Stimulated activated memory B cell treated with anti-CD40 and anti-IgM and Interleukin-4, amounts not matched to agents 10 μg/mL and 1 μg/mL and 100 μg/mL, for 72 hours (primary cell): ENCODE data around the gene ATXN7L1.

Source experiments
- ATAC-seq: fragments of 150-1000 bp; cut with Tn5 transposase; 2 replicates; pipeline ENCODE4 v1.10.0; 2021
- H3K27ac Mint-ChIP-seq: one replicate; pipeline ENCODE4 v1.8.0; 2022; ENCODE audit warnings: mild to moderate bottlenecking, mixed read lengths
- H3K27me3 Mint-ChIP-seq: one replicate; pipeline ENCODE4 v1.8.0; 2022; ENCODE audit warnings: mixed read lengths
- H3K36me3 Mint-ChIP-seq: one replicate; pipeline ENCODE4 v1.8.0; 2022; ENCODE audit warnings: mixed read lengths
- H3K4me1 Mint-ChIP-seq: one replicate; pipeline ENCODE4 v1.8.0; 2022; ENCODE audit warnings: mixed read lengths
- H3K4me3 Mint-ChIP-seq: one replicate; pipeline ENCODE4 v1.8.0; 2022; ENCODE audit warnings: mild to moderate bottlenecking, moderate library complexity, mixed read lengths
- H3K9me3 Mint-ChIP-seq: one replicate; pipeline ENCODE4 v1.8.0; 2022; ENCODE audit warnings: mixed read lengths

Gene ATXN7L1

DNA sequence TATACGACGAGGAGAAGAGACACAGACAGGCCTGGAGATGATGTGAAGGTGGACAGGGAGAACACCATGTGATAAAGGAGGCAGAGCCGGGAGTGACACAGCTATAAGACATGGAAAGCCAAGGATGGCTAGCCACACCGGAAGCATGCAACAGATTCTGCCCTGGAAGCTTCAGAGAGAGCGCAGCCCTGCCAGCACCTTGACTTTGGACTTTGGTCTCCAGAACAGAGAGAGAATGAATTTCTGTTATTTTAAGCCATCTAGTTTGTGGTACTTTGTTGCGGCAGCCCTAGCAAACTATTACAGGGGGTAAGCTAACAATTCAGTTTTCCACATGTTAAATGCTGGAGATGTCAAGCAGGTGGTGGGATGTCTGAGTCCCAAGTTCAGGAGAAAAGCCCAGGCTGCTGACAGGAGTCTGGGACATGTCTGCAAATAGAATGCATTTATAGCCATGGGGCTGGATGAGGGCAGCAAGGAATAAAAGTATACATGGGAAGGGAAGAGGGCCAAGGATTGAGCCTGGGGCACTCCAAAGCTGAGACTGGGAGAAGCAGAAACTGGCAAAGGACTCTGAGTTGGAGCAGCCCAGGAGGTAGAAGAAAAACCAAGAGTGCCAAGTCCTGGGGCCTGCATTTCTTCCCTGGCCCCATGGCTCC lies 65.1 kb downstream of the ATXN7L1 start:
- Mint-ChIP-seq H3K36me3 (no peaks in the 10 kb centered on the region), H3K4me3 (no peak overlapping the region), H3K27ac (peak overlapping the region; percentile 20), H3K9me3 (no peaks in the 10 kb centered on the region), H3K27me3 (peaks cover 10% of the 10 kb centered on the region), H3K4me1 (peaks cover 44% of the 10 kb centered on the region)
- no peak for ATAC-seq

DNA sequence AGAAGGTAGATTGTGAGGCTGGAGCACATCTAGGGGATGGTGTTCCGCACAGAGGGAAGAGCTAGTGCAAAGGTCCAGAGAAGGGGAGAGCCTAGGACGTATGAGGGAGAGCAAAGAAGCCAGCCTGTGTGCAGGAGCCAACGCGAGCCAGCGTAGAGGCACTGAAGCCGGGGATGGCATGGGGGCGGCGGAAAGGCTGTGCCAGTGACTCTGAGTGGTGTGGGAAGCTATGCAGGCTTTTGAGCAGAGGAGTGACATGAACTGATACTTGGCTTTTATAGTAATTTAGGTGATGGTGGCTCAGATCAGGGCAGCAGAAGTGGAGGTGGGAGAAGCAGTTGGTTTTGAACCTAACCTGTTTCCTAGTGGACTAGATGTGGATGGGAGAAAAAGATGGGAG lies 65.8 kb downstream of the ATXN7L1 start:
- no peak for ATAC-seq
- H3K27me3 Mint-ChIP-seq: peaks cover 10% of the 10 kb centered on the region
- H3K9me3 Mint-ChIP-seq: no peaks in the 10 kb centered on the region
- peak overlapping the region; percentile 29 for H3K27ac Mint-ChIP-seq
- H3K4me3 Mint-ChIP-seq: no peak overlapping the region
- H3K4me1 Mint-ChIP-seq: peaks cover 44% of the 10 kb centered on the region
- H3K36me3 Mint-ChIP-seq: no peaks in the 10 kb centered on the region

DNA sequence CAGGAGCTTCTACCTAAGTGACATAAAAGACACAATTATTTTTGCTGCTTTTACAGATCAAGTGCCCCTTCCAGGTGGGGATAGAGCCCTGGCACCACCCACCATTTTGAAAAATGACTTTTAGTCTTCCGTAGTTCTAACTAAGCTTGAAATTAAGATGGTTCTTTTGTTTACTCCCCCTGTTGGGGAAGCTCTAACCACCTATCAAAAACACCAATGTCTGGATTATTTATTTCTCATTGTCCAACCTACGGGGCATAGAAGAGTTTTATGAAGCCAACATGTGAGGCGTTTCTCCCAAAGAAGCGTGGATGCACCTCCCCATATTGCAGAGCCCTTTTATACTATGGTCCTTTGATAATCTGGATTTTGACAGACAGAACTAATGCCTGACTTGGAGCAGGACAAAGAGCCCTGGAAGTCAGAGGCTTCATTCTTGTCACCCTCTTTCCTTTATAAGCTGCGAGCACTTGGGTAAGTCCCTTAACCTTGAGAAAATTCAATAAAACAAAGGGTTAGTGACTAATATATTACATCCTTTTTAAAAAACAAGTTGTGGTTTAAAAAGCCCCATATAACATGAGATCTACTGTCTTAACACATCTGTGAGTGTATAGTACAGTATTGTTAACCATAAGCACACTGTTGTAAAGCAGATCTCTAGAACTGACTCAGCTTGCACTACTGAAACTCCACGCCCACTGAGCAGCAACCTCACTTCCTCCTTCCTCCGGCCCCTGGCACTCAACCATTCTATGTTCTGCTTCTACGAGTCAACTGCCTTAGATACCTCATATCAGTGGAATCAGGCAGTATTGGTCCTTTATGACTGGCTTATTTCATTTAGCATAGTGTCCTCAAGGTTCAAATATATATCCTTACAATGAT lies 67.5 kb downstream of the ATXN7L1 start:
- Mint-ChIP-seq H3K27ac (peak overlapping the region; percentile 15), H3K4me1 (peaks cover 44% of the 10 kb centered on the region), H3K36me3 (no peaks in the 10 kb centered on the region), H3K4me3 (no peak overlapping the region), H3K9me3 (no peaks in the 10 kb centered on the region), H3K27me3 (peaks cover 7% of the 10 kb centered on the region)
- peak; percentile 98 for ATAC-seq

DNA sequence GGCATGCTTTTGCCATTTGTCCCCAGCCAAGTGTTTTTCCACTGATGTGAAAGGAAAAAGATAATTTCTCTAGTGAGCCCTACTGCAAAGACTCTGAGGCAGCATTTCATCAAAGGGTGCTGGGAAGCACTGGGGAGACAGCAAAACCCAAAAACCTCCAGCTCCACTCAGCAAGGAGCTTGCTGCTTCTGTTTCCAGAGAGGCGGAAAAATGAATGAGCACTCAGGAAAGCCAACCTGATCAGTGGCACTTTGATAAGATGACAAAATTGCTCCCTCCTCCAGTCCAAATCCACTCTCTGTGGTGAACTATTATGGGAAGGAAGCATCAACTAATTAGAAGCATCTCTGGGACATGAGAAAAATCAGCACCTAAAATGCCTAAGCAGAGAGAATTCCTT lies 68.2 kb downstream of the ATXN7L1 start:
- Mint-ChIP-seq H3K27me3 (no peaks in the 10 kb centered on the region), H3K27ac (peak overlapping the region; percentile 15), H3K4me3 (no peak overlapping the region), H3K36me3 (no peaks in the 10 kb centered on the region), H3K9me3 (no peaks in the 10 kb centered on the region), H3K4me1 (peaks cover 44% of the 10 kb centered on the region)
- ATAC-seq: no peak

DNA sequence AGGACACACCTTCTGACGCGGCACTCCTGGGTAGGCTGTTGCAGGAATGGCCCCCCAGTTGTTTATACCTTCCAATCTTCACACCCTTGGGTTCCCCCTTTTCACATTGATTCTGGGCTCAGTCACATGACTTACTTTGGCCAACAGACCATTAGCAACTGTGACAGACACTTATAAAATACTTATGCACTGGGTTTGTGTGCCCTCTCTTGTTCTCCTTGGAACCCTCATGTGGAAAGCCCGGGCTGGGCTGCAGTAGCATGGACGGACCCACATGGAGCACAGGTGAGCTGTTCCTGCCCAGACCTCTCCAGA lies 69.0 kb downstream of the ATXN7L1 start:
- H3K9me3 Mint-ChIP-seq: no peaks in the 10 kb centered on the region
- no peak for ATAC-seq
- H3K27me3 Mint-ChIP-seq: no peaks in the 10 kb centered on the region
- H3K4me3 Mint-ChIP-seq: no peak overlapping the region
- peaks cover 52% of the 10 kb centered on the region for H3K4me1 Mint-ChIP-seq
- peak overlapping the region; percentile 15 for H3K27ac Mint-ChIP-seq
- H3K36me3 Mint-ChIP-seq: no peaks in the 10 kb centered on the region

DNA sequence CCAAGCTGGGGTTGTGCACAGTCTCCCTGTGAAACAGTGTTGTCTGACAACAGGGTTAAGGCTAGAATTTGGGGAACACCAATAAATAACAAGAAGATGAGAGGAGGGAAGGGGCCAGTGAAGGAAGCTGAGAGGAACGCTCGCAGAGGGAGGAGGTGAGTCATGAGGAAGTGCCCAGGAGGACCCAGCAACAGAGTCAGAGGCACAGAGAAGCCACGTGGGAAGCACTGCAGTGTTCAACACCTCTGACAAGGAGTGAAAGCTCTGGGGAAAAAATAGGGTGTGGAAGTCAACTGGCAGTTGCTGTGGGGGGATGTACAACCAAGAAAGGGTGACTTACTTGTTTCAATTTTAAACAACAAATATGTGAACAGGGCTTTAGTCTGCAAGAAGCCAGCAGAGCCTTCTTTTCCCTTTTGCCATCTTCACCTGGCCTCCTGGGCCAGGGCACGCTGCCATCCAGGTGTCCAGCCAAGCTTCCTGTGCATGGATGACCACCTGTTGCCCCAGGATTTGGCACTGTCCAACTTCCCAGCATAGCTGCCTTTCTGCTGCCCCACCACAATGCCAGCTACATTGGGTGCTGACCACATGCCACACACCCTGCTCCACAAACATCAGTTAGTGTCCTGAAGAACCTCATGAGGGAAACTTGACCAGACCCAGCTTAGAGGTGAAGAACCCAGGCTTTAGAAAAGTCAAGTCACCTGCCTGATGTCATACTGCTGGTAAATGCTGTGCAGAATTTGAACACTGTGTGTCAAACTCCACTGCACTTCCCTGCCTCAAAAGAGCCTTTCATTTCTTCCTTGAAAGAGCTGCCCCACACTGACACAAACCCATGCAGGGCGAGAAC lies 69.6 kb downstream of the ATXN7L1 start:
- ATAC-seq: peak; percentile 67
- peaks cover 55% of the 10 kb centered on the region for H3K4me1 Mint-ChIP-seq

DNA sequence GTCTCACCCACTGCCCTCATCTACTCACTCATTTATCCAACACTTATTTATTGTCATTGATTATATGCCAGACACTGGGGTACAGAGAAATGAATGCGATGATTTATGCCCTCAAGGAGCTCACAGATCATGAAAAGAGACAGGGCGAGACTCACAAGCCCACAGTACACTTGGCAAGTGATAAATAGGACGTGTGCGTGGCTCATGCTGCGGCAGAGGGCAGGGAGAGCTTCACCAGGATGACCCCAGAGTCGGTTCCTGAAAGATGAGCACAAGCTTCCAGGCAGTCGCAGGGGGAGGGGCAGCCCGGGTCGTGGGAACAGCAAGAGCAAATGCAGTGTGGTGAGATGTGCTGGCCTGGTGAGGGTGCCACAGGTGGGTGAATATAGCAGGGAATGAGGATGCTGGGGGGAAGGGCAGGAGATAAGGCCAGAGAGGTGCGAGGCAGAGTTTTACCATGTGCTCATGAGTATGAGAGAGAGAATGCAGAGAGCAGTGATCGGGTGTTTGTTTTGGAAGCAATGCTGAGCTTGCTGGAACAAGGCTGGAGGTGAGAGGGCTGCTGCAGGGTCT lies 70.9 kb downstream of the ATXN7L1 start:
- peak overlapping the region; percentile 15 for H3K27ac Mint-ChIP-seq
- H3K4me1 Mint-ChIP-seq: peaks cover 57% of the 10 kb centered on the region
- ATAC-seq: no peak
- no peaks in the 10 kb centered on the region for H3K36me3 Mint-ChIP-seq
- no peaks in the 10 kb centered on the region for H3K27me3 Mint-ChIP-seq
- H3K4me3 Mint-ChIP-seq: no peak overlapping the region
- H3K9me3 Mint-ChIP-seq: no peaks in the 10 kb centered on the region

More for the DNA sequence above, 69.6 kb downstream of the ATXN7L1 start:
- no peaks in the 10 kb centered on the region for H3K9me3 Mint-ChIP-seq
- H3K27me3 Mint-ChIP-seq: no peaks in the 10 kb centered on the region
- no peaks in the 10 kb centered on the region for H3K36me3 Mint-ChIP-seq
- peak overlapping the region; percentile 2 for H3K4me3 Mint-ChIP-seq
- H3K27ac Mint-ChIP-seq: peak overlapping the region; percentile 15

DNA sequence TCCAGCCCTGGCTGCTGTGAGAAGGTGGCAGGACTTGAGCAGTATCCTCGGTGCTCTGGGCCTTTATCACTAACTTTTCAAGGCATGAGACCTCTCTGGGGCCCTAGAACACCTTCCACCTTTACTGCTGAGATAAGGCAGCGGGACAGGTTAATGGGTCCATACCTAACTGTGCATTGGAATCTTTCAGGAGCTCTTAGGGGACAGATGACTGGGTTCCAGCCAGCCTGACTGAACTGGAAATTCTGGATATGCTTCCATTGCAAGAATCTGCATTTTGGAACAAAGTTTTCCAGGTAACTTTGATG lies 73.0 kb downstream of the ATXN7L1 start:
- Mint-ChIP-seq H3K27ac (no peak overlapping the region), H3K4me1 (peaks cover 54% of the 10 kb centered on the region), H3K4me3 (no peak overlapping the region), H3K36me3 (no peaks in the 10 kb centered on the region), H3K9me3 (no peaks in the 10 kb centered on the region), H3K27me3 (no peaks in the 10 kb centered on the region)
- ATAC-seq: no peak

DNA sequence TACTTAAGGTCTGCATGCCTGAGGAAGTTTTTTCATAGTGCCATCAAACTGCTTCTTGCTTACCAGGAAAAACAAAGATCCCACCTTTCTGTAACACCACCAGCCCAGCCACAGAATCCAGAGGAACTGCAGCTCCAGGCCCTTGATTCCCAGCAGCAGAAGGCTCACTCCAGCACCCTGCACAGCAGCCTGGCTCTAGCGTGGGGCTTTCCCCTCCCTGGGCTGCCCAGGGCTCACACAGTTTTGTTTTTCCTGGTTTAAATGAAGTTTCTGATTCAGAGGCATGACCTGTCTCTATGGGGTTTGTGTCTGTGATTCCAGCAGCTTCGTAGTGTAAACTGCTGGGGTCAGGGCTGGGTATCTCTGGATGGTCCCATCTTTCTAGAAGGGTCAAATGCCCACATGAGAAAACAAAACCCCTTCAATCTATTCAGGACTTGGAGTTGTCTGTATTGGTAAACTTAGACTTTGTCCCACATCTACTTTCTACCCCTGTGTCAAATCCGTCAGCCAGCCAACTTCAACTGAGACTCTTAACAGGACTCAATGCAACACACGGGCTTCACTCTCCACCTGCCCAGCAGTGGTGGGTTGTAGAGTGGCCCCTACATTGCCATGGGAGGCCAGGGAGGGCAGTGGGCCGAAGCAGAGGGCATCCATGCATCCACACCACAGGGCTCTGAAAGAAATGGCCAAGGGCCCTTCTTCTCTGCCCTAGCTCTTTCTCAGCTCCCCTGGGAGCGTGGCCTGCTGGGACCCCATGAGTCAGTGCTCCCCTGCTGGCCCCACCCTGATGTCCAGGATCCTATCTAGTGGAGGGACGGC lies 73.6 kb downstream of the ATXN7L1 start:
- no peaks in the 10 kb centered on the region for H3K36me3 Mint-ChIP-seq
- no peaks in the 10 kb centered on the region for H3K9me3 Mint-ChIP-seq
- no peak for ATAC-seq
- H3K4me3 Mint-ChIP-seq: no peak overlapping the region
- H3K4me1 Mint-ChIP-seq: peaks cover 51% of the 10 kb centered on the region
- no peaks in the 10 kb centered on the region for H3K27me3 Mint-ChIP-seq
- H3K27ac Mint-ChIP-seq: peak overlapping the region; percentile 14

DNA sequence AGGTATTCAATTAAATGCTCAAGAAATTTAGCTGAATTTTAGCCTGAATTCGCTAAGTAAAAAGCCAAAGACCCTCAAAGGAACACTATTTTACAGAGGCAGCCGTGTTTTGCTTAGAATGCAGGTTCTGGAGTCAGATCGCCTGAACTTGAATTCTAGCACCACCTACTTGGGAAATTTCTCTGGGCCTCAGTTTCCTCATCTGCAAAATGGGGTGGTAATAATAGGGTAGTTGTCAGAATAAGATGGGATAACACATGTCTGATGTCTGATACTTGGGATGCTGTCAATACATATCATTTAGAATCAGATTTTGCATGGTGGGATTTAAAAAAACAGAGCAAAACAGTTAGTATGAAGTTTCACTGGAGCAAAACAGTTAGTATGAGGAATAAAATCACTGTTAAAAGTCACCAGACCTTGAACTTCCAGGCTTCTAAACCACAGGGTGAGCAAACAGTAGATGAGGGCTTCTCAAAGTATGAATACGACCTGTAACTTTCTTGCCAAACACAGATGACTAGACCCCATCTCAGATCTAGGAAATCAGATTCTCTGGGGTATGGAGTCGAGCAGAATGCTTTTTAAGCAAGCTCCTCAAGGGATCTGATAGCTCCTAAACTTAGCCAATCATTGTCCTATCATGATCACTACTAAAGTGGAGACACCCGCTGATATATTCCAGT lies 75.4 kb downstream of the ATXN7L1 start:
- Mint-ChIP-seq H3K27me3 (no peaks in the 10 kb centered on the region), H3K36me3 (no peaks in the 10 kb centered on the region), H3K27ac (peak overlapping the region; percentile 34), H3K4me3 (no peak overlapping the region), H3K4me1 (peaks cover 34% of the 10 kb centered on the region), H3K9me3 (no peaks in the 10 kb centered on the region)
- no peak for ATAC-seq

DNA sequence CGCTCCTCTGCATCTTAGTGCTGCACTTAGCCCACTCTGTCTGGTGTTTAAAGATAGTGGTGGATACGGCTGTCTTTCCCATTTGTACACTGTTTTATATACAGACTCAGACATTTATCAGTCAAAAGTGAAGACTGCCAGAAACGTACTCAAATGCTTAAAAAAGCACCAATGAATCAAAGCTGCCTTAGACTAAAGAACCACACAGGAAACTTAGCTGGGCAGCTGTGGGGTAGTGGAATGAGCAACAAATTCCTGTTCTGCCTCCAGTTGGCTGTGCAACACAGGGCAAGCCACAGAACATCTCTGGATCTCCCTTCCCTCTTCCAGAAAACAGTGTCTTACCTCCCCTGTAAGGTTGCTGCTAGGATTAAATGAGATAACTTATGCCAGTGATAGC lies 76.0 kb downstream of the ATXN7L1 start:
- H3K27me3 Mint-ChIP-seq: no peaks in the 10 kb centered on the region
- H3K36me3 Mint-ChIP-seq: no peaks in the 10 kb centered on the region
- H3K4me1 Mint-ChIP-seq: peaks cover 28% of the 10 kb centered on the region
- H3K4me3 Mint-ChIP-seq: no peak overlapping the region
- H3K9me3 Mint-ChIP-seq: no peaks in the 10 kb centered on the region
- H3K27ac Mint-ChIP-seq: peak overlapping the region; percentile 34
- peak; percentile 69 for ATAC-seq

DNA sequence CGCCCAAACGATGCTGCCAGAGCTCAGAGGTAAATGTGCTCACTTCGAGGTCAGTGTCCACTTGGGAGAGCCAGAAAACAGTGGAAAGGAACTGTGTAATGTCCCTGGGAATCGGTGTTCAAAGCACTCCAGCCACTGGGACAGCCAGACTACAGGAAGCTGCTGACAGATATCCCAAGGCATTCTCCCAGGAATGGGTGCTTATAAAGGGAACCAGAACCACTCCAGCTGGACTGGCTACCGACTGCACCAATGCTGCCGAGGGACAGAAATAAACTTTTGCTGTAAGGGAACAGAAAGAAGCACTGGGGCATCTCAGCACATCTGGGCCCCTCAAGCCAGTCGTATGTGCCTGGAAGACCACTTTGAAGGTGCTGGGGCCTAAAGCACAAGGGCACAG lies 76.7 kb downstream of the ATXN7L1 start:
- no peak for ATAC-seq
- H3K27me3 Mint-ChIP-seq: no peaks in the 10 kb centered on the region
- H3K27ac Mint-ChIP-seq: peak overlapping the region; percentile 34
- H3K4me3 Mint-ChIP-seq: peak overlapping the region; percentile 7
- H3K4me1 Mint-ChIP-seq: peaks cover 27% of the 10 kb centered on the region
- H3K9me3 Mint-ChIP-seq: no peaks in the 10 kb centered on the region
- no peaks in the 10 kb centered on the region for H3K36me3 Mint-ChIP-seq

DNA sequence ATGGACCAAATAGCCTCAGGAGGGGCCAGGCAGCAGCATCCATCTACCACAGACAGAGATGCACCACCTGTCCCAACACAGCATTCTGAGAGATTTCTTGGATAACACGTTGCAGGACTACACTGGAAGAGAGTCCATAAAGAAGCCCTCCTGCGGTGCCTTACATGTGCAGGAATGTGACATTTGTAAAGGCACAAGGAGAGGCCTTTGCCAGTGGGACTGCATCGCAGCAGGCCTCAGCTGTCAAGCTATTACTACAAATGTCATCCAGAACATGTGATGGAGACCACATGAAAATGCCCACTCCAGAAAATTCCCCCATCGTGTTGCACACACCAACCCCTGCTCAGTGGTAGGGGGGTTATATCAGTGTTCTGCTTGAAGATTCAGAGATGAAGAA lies 77.4 kb downstream of the ATXN7L1 start:
- Mint-ChIP-seq H3K27ac (no peak overlapping the region), H3K9me3 (no peaks in the 10 kb centered on the region), H3K27me3 (no peaks in the 10 kb centered on the region), H3K4me3 (no peak overlapping the region), H3K36me3 (no peaks in the 10 kb centered on the region), H3K4me1 (peaks cover 27% of the 10 kb centered on the region)
- no peak for ATAC-seq

DNA sequence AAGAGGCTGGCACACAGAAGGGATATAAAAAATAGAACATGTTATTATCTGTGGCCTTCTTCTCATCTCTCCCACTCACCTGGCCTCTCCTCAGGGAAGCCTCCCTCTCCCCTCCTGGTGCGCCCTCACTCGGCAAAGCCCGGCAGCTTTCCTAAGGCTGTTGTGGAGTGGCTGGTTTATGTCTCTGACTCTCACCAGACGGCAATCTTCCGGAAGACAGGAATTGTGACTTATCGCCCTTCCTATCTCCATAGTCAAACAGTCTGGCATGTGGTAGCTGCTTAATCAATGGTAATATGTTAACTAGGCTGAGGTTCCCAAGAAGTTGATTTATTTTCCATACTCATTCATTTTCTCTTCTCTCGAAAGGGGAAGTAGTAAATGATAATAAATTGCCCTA lies 78.7 kb downstream of the ATXN7L1 start:
- Mint-ChIP-seq H3K9me3 (no peaks in the 10 kb centered on the region), H3K4me1 (peaks cover 21% of the 10 kb centered on the region), H3K27me3 (no peaks in the 10 kb centered on the region), H3K36me3 (no peaks in the 10 kb centered on the region), H3K27ac (no peak overlapping the region), H3K4me3 (no peak overlapping the region)
- ATAC-seq: no peak
